CD8-positive, alpha-beta memory T cell (primary cell): ENCODE results near the gene TTC33. TPM values are rescaled to one million over a fixed set of nuclear protein-coding genes. Genes with fewer than 3 reads are reported as not detected.
"Not testable (repeated sequence)": the region's sequence is repeated elsewhere in the genome, so short reads cannot be mapped to it uniquely, and the experiment has no call there.

Experiments
- CTCF ChIA-PET: fragments of 350-600 bp; sonication (Branson Sonifier 250); formaldehyde crosslinking; loops from one replicate; lab custom pipeline; 2021; ENCODE audit warnings: antibody characterized with exemption; lab: Charles Lee
- POLR2A ChIA-PET: fragments of 350-600 bp; sonication (Branson Sonifier 250); formaldehyde crosslinking; loops from one replicate; lab custom pipeline; 2021; ENCODE audit warnings: antibody characterized with exemption; lab: Charles Lee
- DNase-seq, 5 donors: peaks; one replicate each; pipeline versions ENCODE4 v3.0.0 to v3.0.0-alpha.2; 2020 to 2022; ENCODE audit warnings: mixed read lengths in 1 of 5
- H3K27ac ChIP-seq: one replicate; pipeline ENCODE4 v1.7.0; 2013; ENCODE audit warnings: low read depth, mild to moderate bottlenecking, low read length, moderate library complexity
- H3K27me3 ChIP-seq: 2 replicates; pipeline ENCODE4 v1.7.0; 2013; ENCODE audit warnings: low read length, mild to moderate bottlenecking; ENCODE audit not compliant: insufficient read depth, poor library complexity, severe bottlenecking
- H3K36me3 ChIP-seq: 2 replicates; pipeline ENCODE4 v1.7.0; 2013; ENCODE audit warnings: mild to moderate bottlenecking, low read length, moderate library complexity; ENCODE audit not compliant: insufficient read depth
- H3K4me1 ChIP-seq: 2 replicates; pipeline ENCODE4 v1.7.0; 2013; ENCODE audit warnings: mild to moderate bottlenecking, low read length, moderate library complexity; ENCODE audit not compliant: insufficient read depth
- H3K4me3 ChIP-seq: 2 replicates; pipeline ENCODE4 v1.7.0; 2013; ENCODE audit warnings: mild to moderate bottlenecking, low read length
- H3K9me3 ChIP-seq: 2 replicates; pipeline ENCODE4 v1.7.0; 2013; ENCODE audit warnings: mild to moderate bottlenecking, low read length
- H3K27ac Mint-ChIP-seq, 8 donors: one replicate each; pipeline ENCODE4 v1.8.0; 2020 to 2021; ENCODE audit warnings: mixed read lengths in 8 of 8, mild to moderate bottlenecking in 6 of 8, inconsistent platforms in 3 of 8, moderate library complexity in 3 of 8
- H3K27me3 Mint-ChIP-seq, 2 donors: one replicate each; pipeline ENCODE4 v1.8.0; 2020 to 2021; ENCODE audit warnings: mixed read lengths in 2 of 2, mild to moderate bottlenecking in 1 of 2, moderate library complexity in 1 of 2
- H3K36me3 Mint-ChIP-seq, 3 donors: one replicate each; pipeline ENCODE4 v1.8.0; 2020 to 2021; ENCODE audit warnings: mixed read lengths in 3 of 3, inconsistent platforms in 1 of 3, mild to moderate bottlenecking in 1 of 3
- H3K4me1 Mint-ChIP-seq, 3 donors: one replicate each; pipeline ENCODE4 v1.8.0; 2020 to 2021; ENCODE audit warnings: mixed read lengths in 3 of 3, inconsistent platforms in 1 of 3, mild to moderate bottlenecking in 1 of 3
- H3K4me3 Mint-ChIP-seq, 7 donors: one replicate each; pipeline ENCODE4 v1.8.0; 2020 to 2021; ENCODE audit warnings: mixed read lengths in 7 of 7, mild to moderate bottlenecking in 6 of 7, moderate library complexity in 4 of 7, inconsistent platforms in 2 of 7
- H3K9me3 Mint-ChIP-seq, 5 donors: one replicate each; pipeline ENCODE4 v1.8.0; 2020 to 2022; ENCODE audit warnings: mixed read lengths in 5 of 5, mild to moderate bottlenecking in 3 of 5, moderate library complexity in 2 of 5, inconsistent platforms in 1 of 5
- polyA plus RNA-seq: library from polyadenylated mRNA; unstranded; fragments of 300-500 nt; fragmentation: Illumina TruSeq; gene quantifications from one replicate; pipeline ENCODE4 v1.2.3, GENCODE V29; 2021
- total RNA-seq, 2 experiments: library from RNA; stranded (reverse); gene quantifications; one replicate each; pipeline ENCODE4 v1.2.3, GENCODE V29; 2021

Gene TTC33
- total and polyA plus RNA-seq, 3 experiments from 2014 or later, result 13.9 to 27.7 (median 25.3) TPM

DNA sequence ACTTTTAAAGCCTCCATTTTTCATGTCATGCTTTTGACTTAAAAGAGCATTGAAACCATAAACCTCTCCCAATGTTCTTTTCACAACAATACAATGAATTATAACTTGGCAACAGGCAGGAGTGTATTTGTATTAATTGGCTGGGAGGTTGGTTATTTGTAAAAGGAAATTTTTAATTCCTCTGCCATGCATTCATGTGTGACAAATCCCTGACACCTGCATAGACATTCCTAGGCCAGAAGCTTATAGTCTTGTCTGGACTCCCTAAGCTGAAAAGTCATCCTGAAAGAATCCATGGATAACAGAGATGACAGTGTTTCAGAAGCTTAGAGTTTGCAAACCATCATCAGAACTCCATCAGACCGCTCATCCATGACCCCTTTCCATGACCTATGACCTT lies 152.4 kb downstream of the TTC33 start:
- CTCF ChIA-PET, result no interaction called here

DNA sequence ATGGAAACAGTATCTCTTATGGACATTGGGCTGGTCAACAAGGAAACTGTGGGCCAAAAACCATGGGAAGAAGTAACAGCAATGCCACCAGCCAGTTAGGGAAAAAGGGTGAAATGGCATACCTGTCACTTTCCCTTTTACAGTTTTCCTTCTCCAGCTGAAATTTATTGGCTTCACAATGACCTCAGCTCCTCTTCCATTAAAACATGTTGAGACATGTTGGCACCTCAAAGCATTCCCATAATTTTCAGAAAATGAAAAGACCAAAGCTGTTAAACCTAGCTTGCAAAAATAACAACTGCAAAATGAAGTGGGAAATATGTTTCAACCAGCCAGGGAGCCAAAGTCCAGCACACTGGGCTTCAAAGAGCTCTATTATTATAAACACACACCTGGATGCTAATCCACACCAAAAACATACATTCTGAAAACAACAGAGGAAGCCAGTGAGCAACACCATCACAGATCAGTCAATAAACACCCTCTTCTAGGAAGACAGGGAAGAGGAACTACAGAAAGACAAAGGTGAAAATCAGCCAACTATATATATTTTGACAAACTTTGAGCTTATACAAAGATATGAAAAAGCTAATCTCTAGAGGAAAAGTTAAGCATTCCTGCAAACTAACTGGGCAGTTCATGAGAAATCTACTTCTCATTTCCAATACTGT lies 154.4 kb downstream of the TTC33 start:
- H3K4me3 ChIP-seq, result no peak overlapping the region
- H3K36me3 ChIP-seq, result no peaks in the 10 kb centered on the region
- Mint-ChIP-seq H3K9me3 (no peaks in the 10 kb centered on the region), H3K27ac (peak overlapping the region in 2 of 8 donors; percentile 5 to 12), H3K4me1 (peaks cover 35 to 86% (median 79%) of the 10 kb centered on the region in 3 donors), H3K27me3 (peaks cover 0 to 2% of the 10 kb centered on the region in 2 donors), H3K36me3 (peaks cover 0 to 9% (median 0%) of the 10 kb centered on the region in 3 donors), H3K4me3 (no peak overlapping the region)
- no peaks in the 10 kb centered on the region for H3K27me3 ChIP-seq
- no peak for DNase-seq
- CTCF ChIA-PET, result no interaction called here
- H3K9me3 ChIP-seq, result no peaks in the 10 kb centered on the region
- H3K4me1 ChIP-seq, result peaks cover 16% of the 10 kb centered on the region
- no peak overlapping the region for H3K27ac ChIP-seq
- POLR2A ChIA-PET, result no interaction called here

More for the DNA sequence above, 152.4 kb downstream of the TTC33 start:
- no peaks in the 10 kb centered on the region for H3K9me3 ChIP-seq
- H3K36me3 ChIP-seq, result no peaks in the 10 kb centered on the region
- peaks cover 24% of the 10 kb centered on the region for H3K4me1 ChIP-seq
- H3K4me1 Mint-ChIP-seq, result peaks cover 40 to 91% (median 87%) of the 10 kb centered on the region in 3 donors
- POLR2A ChIA-PET, result no interaction called here
- no peaks in the 10 kb centered on the region for H3K9me3 Mint-ChIP-seq
- no peak overlapping the region for H3K4me3 Mint-ChIP-seq
- no peak for DNase-seq
- H3K4me3 ChIP-seq, result no peak overlapping the region
- H3K27me3 ChIP-seq, result no peaks in the 10 kb centered on the region
- H3K27ac ChIP-seq, result no peak overlapping the region
- peaks cover 0 to 2% of the 10 kb centered on the region in 2 donors for H3K27me3 Mint-ChIP-seq
- no peak overlapping the region for H3K27ac Mint-ChIP-seq
- no peaks in the 10 kb centered on the region for H3K36me3 Mint-ChIP-seq

DNA sequence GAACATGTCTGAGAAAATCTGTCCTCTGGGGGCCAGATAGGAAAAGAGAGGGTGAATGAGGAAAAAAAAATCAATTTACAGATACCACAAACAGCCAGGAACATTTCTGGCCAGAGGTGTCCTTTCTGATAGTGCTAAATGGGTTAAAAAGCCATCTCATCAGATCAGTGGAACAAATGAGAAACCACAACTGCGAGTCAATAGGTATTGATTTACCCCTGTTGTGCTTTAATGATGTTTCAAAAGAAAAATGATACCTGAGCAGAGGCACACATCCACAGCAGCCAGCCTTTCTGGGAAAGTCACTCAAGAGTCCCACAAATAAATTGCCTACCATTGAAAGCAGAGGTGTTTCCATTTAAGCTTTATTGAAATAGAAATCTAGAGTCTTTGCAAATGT lies 155.4 kb downstream of the TTC33 start:
- POLR2A ChIA-PET, result interaction anchor here (0.8 kb wide), 1 partner anchor 18 kb away, joined by 7 read pairs; no protein-coding TSS in a partner anchor

DNA sequence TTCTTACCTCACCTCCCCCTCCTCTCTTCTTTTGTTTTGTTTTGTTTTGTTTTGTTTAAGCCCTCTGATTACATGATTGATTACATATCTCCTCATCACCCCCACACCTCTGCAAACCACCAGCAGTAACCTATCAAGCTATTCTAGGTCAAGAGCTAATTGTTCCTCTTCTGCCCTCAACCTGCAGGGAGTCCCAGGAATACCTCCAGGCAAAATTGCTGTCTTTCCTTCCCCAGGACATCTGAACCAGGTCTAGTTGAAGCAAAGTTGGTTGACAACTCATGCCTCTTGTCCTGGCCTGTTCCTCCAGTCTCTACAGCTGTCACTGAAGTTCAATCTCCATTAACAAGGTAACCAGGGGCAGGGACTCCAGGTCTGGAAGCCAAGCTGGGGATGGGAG lies 156.1 kb downstream of the TTC33 start:
- Mint-ChIP-seq H3K4me3 (no peak overlapping the region), H3K27ac (peak overlapping the region in 2 of 8 donors; percentile 1 to 78), H3K9me3 (no peaks in the 10 kb centered on the region), H3K27me3 (peaks cover 0 to 2% of the 10 kb centered on the region in 2 donors), H3K36me3 (peaks cover 0 to 14% (median 0%) of the 10 kb centered on the region in 3 donors), H3K4me1 (peaks cover 23 to 73% (median 68%) of the 10 kb centered on the region in 3 donors)
- no peak for DNase-seq
- Histone ChIP-seq H3K36me3 (no peaks in the 10 kb centered on the region), H3K4me1 (no peaks in the 10 kb centered on the region), H3K9me3 (no peaks in the 10 kb centered on the region), H3K4me3 (no peak overlapping the region), H3K27ac (no peak overlapping the region), H3K27me3 (no peaks in the 10 kb centered on the region)
- ChIA-PET POLR2A (interaction anchor here (0.8 to 1.1 kb wide), 2 partner anchors 18 to 81 kb away, joined by 3 to 7 read pairs; no protein-coding TSS in a partner anchor), CTCF (interaction anchor here (1.1 kb wide), 1 partner anchor 9 kb away, joined by 5 read pairs; no protein-coding TSS in a partner anchor)

More for the DNA sequence above, 155.4 kb downstream of the TTC33 start:
- H3K9me3 ChIP-seq, result no peaks in the 10 kb centered on the region
- H3K27me3 ChIP-seq, result no peaks in the 10 kb centered on the region
- no peak overlapping the region for H3K27ac ChIP-seq
- H3K4me1 ChIP-seq, result peaks cover 6% of the 10 kb centered on the region
- CTCF ChIA-PET, result no interaction called here
- H3K36me3 ChIP-seq, result no peaks in the 10 kb centered on the region
- Mint-ChIP-seq H3K9me3 (no peaks in the 10 kb centered on the region), H3K27me3 (peaks cover 0 to 2% of the 10 kb centered on the region in 2 donors), H3K4me3 (no peak overlapping the region), H3K27ac (peak overlapping the region in 1 of 8 donors; percentile 20), H3K36me3 (peaks cover 0 to 10% (median 0%) of the 10 kb centered on the region in 3 donors), H3K4me1 (peaks cover 27 to 76% (median 69%) of the 10 kb centered on the region in 3 donors)
- no peak for DNase-seq
- H3K4me3 ChIP-seq, result no peak overlapping the region

DNA sequence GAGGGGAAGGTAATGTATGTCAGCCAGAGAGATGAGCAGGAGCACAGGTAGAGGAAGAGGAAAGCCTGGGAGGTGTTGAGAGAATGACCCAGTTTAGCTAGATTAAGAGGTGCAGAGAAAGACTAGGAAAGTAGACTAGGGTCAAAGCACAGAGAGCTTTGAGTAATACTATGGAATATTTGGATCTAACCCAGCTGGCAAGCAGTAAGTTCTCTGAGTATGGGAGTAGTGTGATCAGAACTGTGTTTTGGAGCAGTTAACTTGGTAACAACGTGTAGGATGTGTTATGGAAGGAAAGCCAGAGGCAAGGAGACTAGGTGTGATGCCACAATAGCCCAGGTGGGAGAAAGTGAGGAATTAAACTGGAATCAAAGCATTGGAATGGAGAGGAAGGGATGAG lies 160.9 kb downstream of the TTC33 start:
- Histone ChIP-seq H3K27me3 (no peaks in the 10 kb centered on the region), H3K4me3 (no peak overlapping the region), H3K27ac (no peak overlapping the region), H3K9me3 (no peaks in the 10 kb centered on the region), H3K36me3 (no peaks in the 10 kb centered on the region), H3K4me1 (no peaks in the 10 kb centered on the region)
- Mint-ChIP-seq H3K36me3 (peaks cover 0 to 14% (median 0%) of the 10 kb centered on the region in 3 donors), H3K27ac (no peak overlapping the region), H3K4me1 (peaks cover 15 to 47% (median 42%) of the 10 kb centered on the region in 3 donors), H3K27me3 (peaks cover 0 to 2% of the 10 kb centered on the region in 2 donors), H3K9me3 (no peaks in the 10 kb centered on the region), H3K4me3 (peak overlapping the region in 1 of 7 donors; percentile 33)
- POLR2A ChIA-PET, result no interaction called here
- no peak for DNase-seq
- CTCF ChIA-PET, result no interaction called here

DNA sequence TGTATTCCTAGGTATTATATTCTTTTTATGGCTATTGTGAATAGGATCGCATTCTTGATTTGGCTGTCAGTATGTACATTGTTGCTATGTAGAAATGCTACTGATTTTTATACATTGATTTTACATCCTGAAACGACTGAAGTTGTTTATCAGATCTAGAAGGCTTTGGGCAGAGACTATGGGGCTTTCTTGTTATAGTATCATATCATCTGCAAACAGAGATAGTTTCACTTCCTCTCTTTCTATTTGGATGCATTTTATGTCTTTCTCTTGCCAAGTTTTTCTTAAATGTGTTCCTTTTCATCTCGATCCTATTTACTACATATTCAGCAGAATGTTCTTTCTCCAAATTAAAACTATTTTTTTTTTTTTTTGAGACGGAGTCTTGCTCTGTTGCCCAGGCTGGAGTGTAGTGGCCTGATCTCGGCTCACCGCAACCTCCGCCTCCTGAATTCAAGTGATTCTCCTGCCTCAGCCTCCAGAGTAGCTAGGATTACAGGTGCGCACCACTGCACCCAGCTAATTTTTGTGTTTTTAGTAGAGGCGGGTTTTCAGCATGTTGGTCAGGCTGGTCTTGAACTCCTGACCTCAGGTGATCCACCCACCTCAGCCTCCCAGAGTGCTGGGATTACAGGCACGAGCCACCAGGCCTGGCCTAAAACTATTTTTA lies 163.9 kb downstream of the TTC33 start:
- H3K9me3 ChIP-seq, H3K27ac ChIP-seq, H3K27me3 ChIP-seq, DNase-seq, H3K36me3 Mint-ChIP-seq, CTCF ChIA-PET, H3K4me1 ChIP-seq, H3K4me3 ChIP-seq, H3K9me3 Mint-ChIP-seq, H3K27me3 Mint-ChIP-seq, H3K36me3 ChIP-seq: not testable (repeated sequence)
- peak overlapping the region in 3 of 7 donors; percentile 31 to 54 (median 38) for H3K4me3 Mint-ChIP-seq
- POLR2A ChIA-PET, result interaction anchor here (0.7 kb wide), 1 partner anchor 70 kb away, joined by 5 read pairs; no protein-coding TSS in a partner anchor
- H3K4me1 Mint-ChIP-seq, result peaks cover 8 to 23% (median 23%) of the 10 kb centered on the region in 3 donors
- peak overlapping the region in 2 of 8 donors; percentile 28 to 71 for H3K27ac Mint-ChIP-seq

DNA sequence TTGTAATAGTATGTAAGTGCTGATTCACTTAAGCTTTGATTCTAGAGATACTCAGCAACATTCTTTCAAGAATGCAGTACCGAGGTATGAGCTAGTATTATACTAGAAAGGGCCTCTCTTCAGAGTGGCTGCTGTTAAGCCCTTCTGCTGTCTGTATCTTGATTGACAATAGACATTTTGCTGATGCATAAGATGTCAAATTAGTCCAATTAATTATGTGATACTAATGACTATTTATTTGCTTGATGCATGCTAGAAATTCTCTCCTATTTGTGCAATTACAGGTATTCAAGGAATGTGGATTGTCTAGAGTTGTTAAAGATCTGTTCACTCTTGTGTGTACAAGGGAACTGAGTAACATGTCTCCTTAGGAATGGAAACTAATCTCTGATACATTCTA lies 168.4 kb downstream of the TTC33 start:
- Mint-ChIP-seq H3K27me3 (no peaks in the 10 kb centered on the region), H3K4me3 (no peak overlapping the region), H3K4me1 (peaks cover 8 to 32% (median 26%) of the 10 kb centered on the region in 3 donors), H3K27ac (peak overlapping the region in 1 of 8 donors; percentile 34), H3K9me3 (no peaks in the 10 kb centered on the region), H3K36me3 (no peaks in the 10 kb centered on the region)
- ChIA-PET CTCF (no interaction called here), POLR2A (no interaction called here)
- no peak overlapping the region for H3K27ac ChIP-seq
- H3K4me1 ChIP-seq, result no peaks in the 10 kb centered on the region
- H3K36me3 ChIP-seq, result no peaks in the 10 kb centered on the region
- no peak overlapping the region for H3K4me3 ChIP-seq
- no peaks in the 10 kb centered on the region for H3K9me3 ChIP-seq
- no peak for DNase-seq
- H3K27me3 ChIP-seq, result no peaks in the 10 kb centered on the region
